ENCODE measurements around the gene RAE1.

- TF ChIP-seq POLR2A (IDR thresholded peaks at IDR 0.05; ENCODE audit: low read length) (no peak), GATA1 (IDR thresholded peaks at IDR 0.05; ENCODE audit: low read depth, low read length) (no peak)
Measured at GRCh38 chr20:57426271-57426689, 75.2 kb downstream of the RAE1 start.

Measured in erythroblast (primary cell).